K562 (cell line): ENCODE results near the gene C16orf89. TPM values are rescaled to one million over a fixed set of nuclear protein-coding genes. Genes with fewer than 3 reads are reported as not detected.
A peak's percentile ranks its signal among the peaks of the same experiment; 100 is the strongest.

Experiments used
- ATAC-seq: fragments of 200-7000 bp; cut with Tn5 transposase; 3 replicates; pipeline ENCODE4 v1.9.1; 2020; ENCODE audit warnings: moderate library complexity
- BruUV-seq: library from RNA; stranded (reverse); fragments of 400-500 nt; replicated peaks from 2 replicates; lab custom pipeline; 2021; lab: Mats Ljungman, UMichigan
- CTCF ChIA-PET: fragments of 300-600 bp; formaldehyde crosslinking; extraction: SDS; loops from one replicate; lab custom pipeline; 2021; ENCODE audit warnings: low intra/inter-chr PET ratio; lab: Yijun Ruan, JAX
- POLR2A ChIA-PET: fragments of 300-600, 350-650 bp; sonication (Branson Sonifier 250); formaldehyde crosslinking; extraction: SDS; loops from one replicate; lab custom pipeline; 2021; ENCODE audit warnings: antibody characterized with exemption, inconsistent platforms; lab: Yijun Ruan, JAX
- DNase-seq, 4 experiments: peaks; one replicate each; pipeline versions ENCODE4 v3.0.0 to v3.0.0-alpha.2; 2011 to 2018; ENCODE audit warnings: low spot score in 3 of 4, mixed read lengths in 3 of 4; ENCODE audit errors: extremely low read depth in 1 of 4
- FAIRE-seq: peaks from 2 replicates; lab custom pipeline; 2011; peaks lifted over from hg19 to GRCh38; lab: Jason Lieb, UNC
- H2AFZ ChIP-seq: 2 replicates; pipeline ENCODE4 v1.6.0; 2011; ENCODE audit warnings: low read depth, low read length, control low read depth, inconsistent platforms
- H3K27ac ChIP-seq: fragments of 200-600 bp; 3 replicates; pipeline ENCODE4 v1.8.0; 2011; ENCODE audit warnings: low read depth, mild to moderate bottlenecking, control low read depth, inconsistent platforms, low read length, moderate library complexity, mixed read lengths; ENCODE audit errors: extremely low read depth
- H3K27me3 ChIP-seq, 2 experiments: fragments of 300-600 bp in 1 of 2; 2 replicates in 1 of 2; 3 replicates in 1 of 2; pipeline versions ENCODE4 v1.6.0 to v1.8.0; 2011; ENCODE audit warnings: inconsistent platforms in 2 of 2, low read length in 2 of 2, mild to moderate bottlenecking in 1 of 2, mixed read lengths in 1 of 2, moderate library complexity in 1 of 2; ENCODE audit not compliant: control insufficient read depth in 2 of 2, insufficient read depth in 2 of 2
- H3K36me3 ChIP-seq: fragments of 300-600 bp; 3 replicates; pipeline ENCODE4 v1.8.0; 2011; ENCODE audit warnings: mild to moderate bottlenecking, low read length, inconsistent platforms; ENCODE audit not compliant: control insufficient read depth, insufficient read depth
- H3K4me1 ChIP-seq, 2 experiments: fragments of 200-600 bp in 1 of 2; replicated peaks in 1 of 2; 2 replicates in 1 of 2; 3 replicates in 1 of 2; pipeline versions ENCODE4 v1.5.1 to v1.8.0; 2011; ENCODE audit warnings: inconsistent platforms in 2 of 2, low read length in 2 of 2, mild to moderate bottlenecking in 1 of 2, mixed read lengths in 1 of 2, moderate library complexity in 1 of 2; ENCODE audit not compliant: control insufficient read depth in 2 of 2, insufficient read depth in 2 of 2
- H3K4me2 ChIP-seq: 2 replicates; pipeline ENCODE4 v1.6.1; 2011; ENCODE audit warnings: low read length, control low read depth, inconsistent platforms, mixed read lengths; ENCODE audit not compliant: insufficient read depth
- H3K4me3 ChIP-seq: fragments of 200-600 bp; sonication (generic), shearing (Covaris generic); 2 replicates; pipeline ENCODE4 v1.5.1; 2016; ENCODE audit warnings: control low read depth, inconsistent platforms
- H3K79me2 ChIP-seq: fragments of 200-600 bp; 3 replicates; pipeline ENCODE4 v1.8.0; 2011; ENCODE audit warnings: low read length, inconsistent platforms; ENCODE audit not compliant: control insufficient read depth, insufficient read depth
- H3K9ac ChIP-seq, 2 experiments: 2 replicates each; pipeline versions ENCODE4 v1.6.0 to v1.6.1; 2011; ENCODE audit warnings: low read depth in 2 of 2, low read length in 2 of 2, control low read depth in 1 of 2, inconsistent platforms in 1 of 2, mild to moderate bottlenecking in 1 of 2, mixed read lengths in 1 of 2; ENCODE audit not compliant: insufficient read depth in 1 of 2
- H3K9me1 ChIP-seq: one replicate; pipeline ENCODE4 v1.6.0; 2011; ENCODE audit warnings: inconsistent platforms, mild to moderate bottlenecking, low read length, moderate library complexity; ENCODE audit not compliant: control insufficient read depth, insufficient read depth
- H3K9me3 ChIP-seq: replicated peaks from 2 replicates; pipeline ENCODE4 v1.5.1; 2011; ENCODE audit warnings: low read depth, low read length, inconsistent platforms; ENCODE audit not compliant: control insufficient read depth, insufficient read depth
- H4K20me1 ChIP-seq: replicated peaks from 2 replicates; pipeline ENCODE4 v1.6.1; 2011; ENCODE audit warnings: low read length, inconsistent platforms, mixed read lengths; ENCODE audit not compliant: control insufficient read depth, insufficient read depth
- DDX20 ChIP-seq: fragments of 450-650 bp; IDR thresholded peaks from 2 replicates; pipeline ENCODE4 v1.6.1; 2016; ENCODE audit warnings: missing genetic modification characterization, low read depth, mild to moderate bottlenecking, missing compliant biosample characterization, moderate library complexity
- EGR1 ChIP-seq: fragments of 450-650 bp; conservative IDR thresholded peaks from 2 replicates; pipeline ENCODE4 v1.6.1; 2017; ENCODE audit warnings: mild to moderate bottlenecking
- ELK1 ChIP-seq: sonication (generic); formaldehyde crosslinking; IDR thresholded peaks from 2 replicates; pipeline ENCODE4 v1.8.1; 2022; ENCODE audit warnings: missing genetic modification reagents
- HINFP ChIP-seq: fragments of 450-650 bp; conservative IDR thresholded peaks from 2 replicates; pipeline ENCODE4 v1.6.1; 2016; ENCODE audit warnings: missing genetic modification characterization, low read depth, mild to moderate bottlenecking, control low read depth, missing compliant biosample characterization
- PHTF2 ChIP-seq: fragments of 250-450 bp; sonication (Bioruptor Pico); IDR thresholded peaks from 2 replicates; pipeline ENCODE4 v1.5.0; 2021; ENCODE audit warnings: mild to moderate bottlenecking
- PRPF4 ChIP-seq: fragments of 200-400 bp; formaldehyde crosslinking; IDR thresholded peaks from one replicate; pipeline ENCODE4 v1.6.1; 2017; ENCODE audit warnings: low read length, low read depth, mild to moderate bottlenecking; ENCODE audit not compliant: insufficient read depth, poor library complexity, severe bottlenecking
- RAD51 ChIP-seq: fragments of 450-650 bp; IDR thresholded peaks from 2 replicates; pipeline ENCODE4 v1.7.1; 2016; ENCODE audit warnings: low read depth, mild to moderate bottlenecking, borderline replicate concordance
- RNF2 ChIP-seq: sonication (generic); IDR thresholded peaks from 2 replicates; pipeline ENCODE4 v1.6.1; 2016
- TBL1XR1 ChIP-seq, 2 experiments: IDR thresholded peaks; 2 replicates each; pipeline ENCODE4 v1.6.1; 2012; ENCODE audit warnings: improper control_type of control experiment in 2 of 2, low read length in 2 of 2, mild to moderate bottlenecking in 1 of 2
- TRIM25 ChIP-seq: fragments of 450-650 bp; IDR thresholded peaks from 2 replicates; pipeline ENCODE4 v1.7.0; 2016; ENCODE audit warnings: borderline replicate concordance
- TSC22D4 ChIP-seq: fragments of 450-650 bp; IDR thresholded peaks from 2 replicates; pipeline ENCODE4 v1.6.1; 2016; ENCODE audit warnings: missing genetic modification characterization, missing biosample characterization, control low read depth
- TSHZ1 ChIP-seq: fragments of 250-450 bp; sonication (Bioruptor Pico); IDR thresholded peaks from 2 replicates; pipeline ENCODE4 v1.4.0; 2020; ENCODE audit warnings: mild to moderate bottlenecking, moderate library complexity
- ZNF507 ChIP-seq: conservative IDR thresholded peaks from 2 replicates; pipeline ENCODE4 v1.6.1; 2017; ENCODE audit warnings: missing genetic modification characterization, missing compliant biosample characterization
- WGBS: fragments of 100-300 bp; shearing (Covaris generic); methylation state at CpG from one replicate; pipeline ENCODE4 v1.1.6; 2016; ENCODE audit warnings: low coverage, mixed read lengths; ENCODE audit not compliant: insufficient coverage; ENCODE audit errors: missing lambda C conversion rate; 5-methylcytosine and 5-hydroxymethylcytosine counted together
- in situ Hi-C: fragments of 300-500 bp; cut with MboI; formaldehyde crosslinking; loops from 4 replicates; pipeline ENCODE4 v1.15.0; 2018; ENCODE audit warnings: inconsistent platforms, mixed read lengths
- intact Hi-C: fragments of 100-400 bp; cut with micrococcal nuclease; formaldehyde crosslinking; loops from 2 replicates; pipeline ENCODE4 v1.14.2; 2022
- polyA plus RNA-seq, 8 experiments: library from polyadenylated mRNA; depleted of rRNA in 4 of 8; stranded (reverse) in 5 of 8; unstranded in 3 of 8; fragments of >200 nt; fragmentation: Nextera tagmentation in 2 of 8; fragmentation: Illumina TruSeq in 1 of 8; extraction: Ambion mirVana in 2 of 8; extraction: Trizol in 1 of 8; gene quantifications; 2 replicates each; pipeline versions ENCODE4 v1.2.1 to v1.2.3, GENCODE V29; 2011 to 2014; ENCODE audit warnings: inconsistent platforms in 1 of 8, missing spikeins in 1 of 8
- total RNA-seq, 7 experiments: library from RNA; depleted of rRNA in 6 of 7; stranded (reverse); fragments of >200 nt in 6 of 7; fragmentation: Illumina TruSeq in 2 of 7; extraction: Trizol in 2 of 7; gene quantifications; 2 replicates each; pipeline versions ENCODE4 v1.2.1 to v1.2.3, GENCODE V29; 2011 to 2021; ENCODE audit warnings: low replicate concordance in 1 of 7

Gene C16orf89
- total and polyA plus RNA-seq, 9 of the 15 experiments (the other 6 are each of a cell fraction or from before 2014, with no cell fraction given): not detected

GRCh38 chr16:5015351-5015750, 50.4 kb downstream of the C16orf89 start:
- ChIA-PET POLR2A (no interaction called here), CTCF (no interaction called here)
- intact Hi-C loops: no loop called here
- WGBS: 0% methylated on average over 4 of the region's 4 CpGs
- no peak overlapping the region for H2AFZ ChIP-seq
- no peak overlapping the region for H3K9ac ChIP-seq
- no TSS peak for BruUV-seq
- H4K20me1 ChIP-seq: no peaks in the 10 kb centered on the region; the same call in 1 of the 2 replicates
- peak in 3 of 4 experiments; percentile 76 to 82 (median 77) for DNase-seq
- no peaks in the 10 kb centered on the region for H3K9me3 ChIP-seq
- peaks cover 0 to 3% of the 10 kb centered on the region in 2 experiments; a peak in 1 of 5 replicates for H3K4me1 ChIP-seq
- in situ Hi-C loops: no loop called here
- no peak overlapping the region for H3K27ac ChIP-seq
- H3K4me3 ChIP-seq: no peak overlapping the region
- no peaks in the 10 kb centered on the region for H3K9me1 ChIP-seq
- no peak for FAIRE-seq
- H3K4me2 ChIP-seq: no peak overlapping the region
- ATAC-seq: peak; percentile 61
- H3K27me3 ChIP-seq: peaks cover 12 to 57% of the 10 kb centered on the region in 2 experiments; a peak in 4 of 5 replicates
- H3K79me2 ChIP-seq: no peaks in the 10 kb centered on the region
- no peaks in the 10 kb centered on the region for H3K36me3 ChIP-seq
- TF ChIP-seq RAD51 (peak; percentile 61; the same call in 1 of the 2 replicates), TBL1XR1 (IDR thresholded peaks at IDR 0.05; ENCODE audit: low read length in 2 of 2) (no peak), TSC22D4 (tag) (no peak), TRIM25 (no peak), DDX20 (no peak), EGR1 (no peak), ELK1 (CRISPR knock-in tag) (no peak), ZNF507 (no peak), PHTF2 (CRISPR knock-in tag) (no peak), RNF2 (no peak), TSHZ1 (CRISPR knock-in tag) (no peak), HINFP (tag) (no peak), PRPF4 (no peak)
